ENCODE data around the gene C10orf143. TPM values are rescaled to one million over a fixed set of nuclear protein-coding genes. Genes with fewer than 3 reads are reported as not detected.

The C10orf143 gene
- total RNA-seq, 1 donor from 2014 or later = 1.6 TPM

- Mint-ChIP-seq H3K27ac (no peak overlapping the region), H3K4me1 (peaks cover 15% of the 10 kb centered on the region), H3K9me3 (no peaks in the 10 kb centered on the region), H3K4me3 (no peak overlapping the region), H3K27me3 (ENCODE audit: insufficient read depth, low read depth) (peaks cover 3% of the 10 kb centered on the region), H3K36me3 (no peaks in the 10 kb centered on the region)
- Histone ChIP-seq H3K27me3 (no peaks in the 10 kb centered on the region), H3F3A (ENCODE audit: low read depth) (peaks cover 16% of the 10 kb centered on the region), H2AFZ (replicated peaks) (no peak overlapping the region), H4K20me1 (ENCODE audit: low read depth) (no peaks in the 10 kb centered on the region), H3K4me2 (peak overlapping the region; percentile 42), H3K36me3 (no peaks in the 10 kb centered on the region), H3K9ac (no peak overlapping the region), H3K9me3 (ENCODE audit: low read depth) (no peaks in the 10 kb centered on the region), H3K27ac (no peak overlapping the region), H3K79me2 (ENCODE audit: low read depth) (no peaks in the 10 kb centered on the region), H3K4me3 (no peak overlapping the region), H3K4me1 (peaks cover 25% of the 10 kb centered on the region)
- no peak for TF ChIP-seq EZH2 (IDR thresholded peaks at IDR 0.05)
- no peak for TF ChIP-seq EZH2phosphoT487 (IDR thresholded peaks at IDR 0.05)
- no peak for TF ChIP-seq CTCF (IDR thresholded peaks at IDR 0.05)
- DNase-seq (ENCODE audit: low spot score) = peak; percentile 18
Observed at GRCh38 chr10:130128922-130129321, 18.3 kb upstream of the C10orf143 start.

- H3K4me3 Mint-ChIP-seq = no peak overlapping the region
- no peak overlapping the region for H3K4me2 ChIP-seq
- no peaks in the 10 kb centered on the region for H3K9me3 Mint-ChIP-seq
- no peak for DNase-seq (ENCODE audit: low spot score)
- peaks cover 3% of the 10 kb centered on the region for H3K27me3 Mint-ChIP-seq (ENCODE audit: insufficient read depth, low read depth)
- no peak overlapping the region for H3K27ac ChIP-seq
- H3K9ac ChIP-seq = no peak overlapping the region
- no peak overlapping the region for H2AFZ ChIP-seq (replicated peaks)
- H3K4me3 ChIP-seq = no peak overlapping the region
- no peak for TF ChIP-seq CTCF (IDR thresholded peaks at IDR 0.05)
- no peak for TF ChIP-seq EZH2 (IDR thresholded peaks at IDR 0.05)
- no peak for TF ChIP-seq EZH2phosphoT487 (IDR thresholded peaks at IDR 0.05)
- H3K36me3 ChIP-seq = no peaks in the 10 kb centered on the region
- no peaks in the 10 kb centered on the region for H3K36me3 Mint-ChIP-seq
- H3K79me2 ChIP-seq (ENCODE audit: low read depth) = no peaks in the 10 kb centered on the region
- H3K4me1 Mint-ChIP-seq = peaks cover 15% of the 10 kb centered on the region
- H4K20me1 ChIP-seq (ENCODE audit: low read depth) = no peaks in the 10 kb centered on the region
- H3K9me3 ChIP-seq (ENCODE audit: low read depth) = no peaks in the 10 kb centered on the region
- H3F3A ChIP-seq (ENCODE audit: low read depth) = peaks cover 16% of the 10 kb centered on the region
- peaks cover 25% of the 10 kb centered on the region for H3K4me1 ChIP-seq
- no peaks in the 10 kb centered on the region for H3K27me3 ChIP-seq
- no peak overlapping the region for H3K27ac Mint-ChIP-seq
Observed at GRCh38 chr10:130128062-130128781, 17.6 kb upstream of the C10orf143 start.

GRCh38 chr10:130127364-130128061, 16.9 kb upstream of the C10orf143 start:
- H3K36me3 Mint-ChIP-seq = no peaks in the 10 kb centered on the region
- H3K27ac ChIP-seq = no peak overlapping the region
- peaks cover 15% of the 10 kb centered on the region for H3K4me1 Mint-ChIP-seq
- peak; percentile 78 for TF ChIP-seq CTCF (IDR thresholded peaks at IDR 0.05)
- no peak for TF ChIP-seq EZH2phosphoT487 (IDR thresholded peaks at IDR 0.05)
- H3K36me3 ChIP-seq = no peaks in the 10 kb centered on the region
- no peak overlapping the region for H3K9ac ChIP-seq
- H3K9me3 Mint-ChIP-seq = no peaks in the 10 kb centered on the region
- H3K27me3 ChIP-seq = no peaks in the 10 kb centered on the region
- peaks cover 25% of the 10 kb centered on the region for H3K4me1 ChIP-seq
- peak; percentile 89 for DNase-seq (ENCODE audit: low spot score)
- peak overlapping the region; percentile 1 for H3K27ac Mint-ChIP-seq
- no peaks in the 10 kb centered on the region for H4K20me1 ChIP-seq (ENCODE audit: low read depth)
- peak overlapping the region; percentile 91 for H2AFZ ChIP-seq (replicated peaks)
- H3K4me3 Mint-ChIP-seq = no peak overlapping the region
- H3K9me3 ChIP-seq (ENCODE audit: low read depth) = no peaks in the 10 kb centered on the region
- no peaks in the 10 kb centered on the region for H3K79me2 ChIP-seq (ENCODE audit: low read depth)
- peaks cover 16% of the 10 kb centered on the region for H3F3A ChIP-seq (ENCODE audit: low read depth)
- peak overlapping the region; percentile 18 for H3K4me2 ChIP-seq
- H3K27me3 Mint-ChIP-seq (ENCODE audit: insufficient read depth, low read depth) = peaks cover 3% of the 10 kb centered on the region
- H3K4me3 ChIP-seq = no peak overlapping the region
